SJCRH30 (cell line): ENCODE results near the gene BCS1L. TPM values are rescaled to one million over a fixed set of nuclear protein-coding genes. Genes with fewer than 3 reads are reported as not detected.

Source experiments
- DNase-seq, 2 experiments: peaks; one replicate each; pipeline ENCODE4 v3.0.0-alpha.2; 2015 to 2020
- H3K27ac ChIP-seq: fragments of 250-450 bp; sonication (Bioruptor Pico); 2 replicates; pipeline ENCODE4 v1.5.1; 2020; ENCODE audit warnings: mild to moderate bottlenecking, moderate library complexity
- H3K27me3 ChIP-seq: fragments of 250-450 bp; sonication (Bioruptor Pico); 2 replicates; pipeline ENCODE4 v1.5.1; 2020; ENCODE audit warnings: mild to moderate bottlenecking, moderate library complexity
- H3K36me3 ChIP-seq: fragments of 250-450 bp; sonication (Bioruptor Pico); 2 replicates; pipeline ENCODE4 v1.5.1; 2020; ENCODE audit warnings: mild to moderate bottlenecking, moderate library complexity
- H3K4me1 ChIP-seq: fragments of 250-450 bp; sonication (Bioruptor Pico); 2 replicates; pipeline ENCODE4 v1.5.1; 2020; ENCODE audit warnings: mild to moderate bottlenecking, moderate library complexity
- H3K4me3 ChIP-seq: fragments of 250-450 bp; sonication (Bioruptor Pico); 2 replicates; pipeline ENCODE4 v1.5.1; 2020; ENCODE audit warnings: mild to moderate bottlenecking, moderate library complexity
- H3K9me3 ChIP-seq: fragments of 250-450 bp; sonication (Bioruptor Pico); replicated peaks from 2 replicates; pipeline ENCODE4 v1.5.1; 2020; ENCODE audit warnings: mild to moderate bottlenecking, moderate library complexity
- total RNA-seq: library from RNA; depleted of rRNA; stranded (reverse); fragments of >200 nt; shearing (Covaris generic); gene quantifications from 2 replicates; pipeline ENCODE4 v1.2.3, GENCODE V29; 2014

BCS1L gene
- total RNA-seq, 1 experiment from 2014 or later = 33.7 TPM

DNA sequence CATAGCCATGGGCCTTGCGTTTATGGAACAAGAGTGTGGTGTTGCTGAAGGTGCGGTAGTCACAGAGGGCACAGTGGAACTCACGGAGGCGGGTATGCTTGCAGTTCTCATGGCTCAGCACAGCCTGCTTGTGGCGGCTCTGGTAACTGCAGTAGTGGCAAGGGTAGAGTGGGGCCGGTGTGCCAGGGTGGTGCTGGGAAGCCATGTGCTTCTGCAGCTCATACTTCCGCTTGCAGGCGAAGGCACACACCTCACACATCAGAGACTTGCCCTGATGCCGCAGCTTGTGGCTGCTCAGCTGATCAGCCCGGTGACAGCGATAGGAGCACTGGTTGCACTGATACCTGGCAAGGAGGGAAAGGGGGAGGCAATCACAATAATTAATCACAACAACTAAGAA is 14.8 kb upstream of the BCS1L start:
- no peaks in the 10 kb centered on the region for H3K4me1 ChIP-seq
- no peak overlapping the region for H3K27ac ChIP-seq

DNA sequence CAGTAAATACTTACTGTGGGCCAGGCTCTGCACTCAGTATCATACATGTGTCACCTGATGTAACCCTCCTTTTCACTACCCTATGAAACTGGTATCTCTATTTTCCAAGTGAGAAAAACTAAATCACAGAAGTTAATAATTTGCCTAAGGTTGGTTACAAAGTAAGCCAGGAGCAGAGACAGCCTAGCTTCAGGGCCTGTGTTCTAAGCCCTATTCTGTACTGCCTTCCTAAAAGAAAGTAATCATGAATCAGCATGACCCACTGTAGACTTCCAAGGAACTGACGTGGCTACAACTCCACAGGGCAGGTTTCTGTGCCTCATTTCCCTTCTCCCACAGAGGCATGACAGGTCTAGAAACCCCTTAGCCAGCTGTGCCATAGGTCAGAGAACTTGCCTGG is 14.4 kb upstream of the BCS1L start:
- H3K4me1 ChIP-seq = no peaks in the 10 kb centered on the region
- H3K4me3 ChIP-seq = no peak overlapping the region
- H3K36me3 ChIP-seq = peaks cover 49% of the 10 kb centered on the region
- no peak overlapping the region for H3K27ac ChIP-seq
- H3K9me3 ChIP-seq = no peaks in the 10 kb centered on the region
- no peak for DNase-seq
- no peaks in the 10 kb centered on the region for H3K27me3 ChIP-seq

More for the DNA sequence above, 14.8 kb upstream of the BCS1L start:
- H3K36me3 ChIP-seq = peaks cover 49% of the 10 kb centered on the region
- no peaks in the 10 kb centered on the region for H3K9me3 ChIP-seq
- no peak overlapping the region for H3K4me3 ChIP-seq
- H3K27me3 ChIP-seq = no peaks in the 10 kb centered on the region
- no peak for DNase-seq

DNA sequence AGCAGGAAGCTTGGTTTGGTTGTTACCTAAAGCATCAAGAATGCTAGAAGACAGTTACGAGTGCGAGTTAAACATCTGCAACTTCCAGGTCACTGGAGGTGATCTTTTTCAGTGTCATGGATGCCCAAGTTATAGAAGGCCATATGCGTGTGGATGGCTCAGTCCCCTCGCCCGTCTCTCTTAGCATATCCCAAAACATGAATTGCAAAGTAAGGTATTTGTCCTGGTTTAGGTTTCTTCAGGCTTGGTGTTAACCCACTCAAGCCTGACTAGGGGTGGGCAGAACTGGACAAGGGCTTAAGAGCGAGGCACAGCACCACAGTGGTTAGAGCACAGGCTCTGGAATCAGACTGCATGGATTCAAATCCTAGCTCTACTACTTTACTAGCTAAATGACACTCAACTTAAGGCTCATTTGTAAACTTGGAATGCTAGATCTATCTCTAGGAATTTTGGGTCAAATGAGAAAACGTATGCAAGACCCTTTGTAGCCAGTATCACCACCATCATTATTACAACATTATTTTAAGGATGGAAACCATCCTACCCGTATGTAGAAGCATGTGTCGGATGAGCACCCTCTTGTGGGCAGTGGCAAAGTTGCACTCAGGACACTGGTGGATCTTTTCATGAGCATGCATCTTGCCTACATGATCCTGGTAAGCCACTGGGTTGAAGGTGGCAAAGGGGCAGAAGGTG is 11.2 kb upstream of the BCS1L start:
- H3K4me1 ChIP-seq = no peaks in the 10 kb centered on the region

DNA sequence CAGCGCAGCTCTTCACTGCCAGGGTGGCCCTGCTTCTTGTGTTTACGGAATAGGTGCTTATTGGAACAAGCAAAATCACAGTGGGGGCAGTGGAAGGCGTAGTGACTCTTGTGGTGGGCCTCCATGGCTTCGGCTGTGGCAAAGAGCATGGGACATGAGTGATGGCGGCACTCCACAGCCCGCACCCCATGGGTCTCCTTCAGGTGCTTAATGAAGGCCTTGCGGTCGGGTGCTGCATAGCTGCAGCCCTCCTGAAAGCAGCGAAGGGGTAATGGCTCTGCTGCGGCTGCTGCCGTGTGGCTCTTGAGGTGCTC is 10.7 kb upstream of the BCS1L start:
- H3K4me3 ChIP-seq = no peak overlapping the region
- H3K4me1 ChIP-seq = no peaks in the 10 kb centered on the region
- peaks cover 55% of the 10 kb centered on the region for H3K36me3 ChIP-seq
- DNase-seq = no peak
- H3K27ac ChIP-seq = no peak overlapping the region
- no peaks in the 10 kb centered on the region for H3K27me3 ChIP-seq
- no peaks in the 10 kb centered on the region for H3K9me3 ChIP-seq

More for the DNA sequence above, 11.2 kb upstream of the BCS1L start:
- H3K27me3 ChIP-seq = no peaks in the 10 kb centered on the region
- H3K36me3 ChIP-seq = peaks cover 51% of the 10 kb centered on the region
- peak; percentile 49 to 81 for DNase-seq
- H3K4me3 ChIP-seq = no peak overlapping the region
- no peak overlapping the region for H3K27ac ChIP-seq
- H3K9me3 ChIP-seq = no peaks in the 10 kb centered on the region

DNA sequence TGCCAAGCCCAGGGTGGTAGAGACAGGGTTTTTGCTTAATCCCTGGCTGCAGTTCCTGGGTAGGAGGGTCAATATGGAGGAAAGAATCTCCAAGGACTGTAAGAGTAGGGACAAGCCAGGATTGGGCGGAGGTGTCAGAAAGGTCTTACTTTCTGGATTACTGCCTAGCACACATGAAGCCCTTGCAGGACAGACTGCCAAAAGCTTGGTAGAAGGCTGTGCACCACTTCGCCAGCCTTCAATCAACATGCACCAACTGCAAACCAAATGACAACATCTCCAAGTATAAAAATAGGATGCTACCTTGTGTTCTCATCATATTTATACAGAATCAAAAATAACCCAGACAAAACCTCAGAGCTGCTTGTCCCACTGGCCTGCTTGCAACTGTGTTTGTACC is 3.7 kb upstream of the BCS1L start:
- no peaks in the 10 kb centered on the region for H3K9me3 ChIP-seq
- H3K27me3 ChIP-seq = no peaks in the 10 kb centered on the region
- no peak overlapping the region for H3K4me3 ChIP-seq
- no peaks in the 10 kb centered on the region for H3K4me1 ChIP-seq
- H3K27ac ChIP-seq = no peak overlapping the region
- H3K36me3 ChIP-seq = peaks cover 25% of the 10 kb centered on the region; the same call in 1 of the 2 replicates
- DNase-seq = no peak

DNA sequence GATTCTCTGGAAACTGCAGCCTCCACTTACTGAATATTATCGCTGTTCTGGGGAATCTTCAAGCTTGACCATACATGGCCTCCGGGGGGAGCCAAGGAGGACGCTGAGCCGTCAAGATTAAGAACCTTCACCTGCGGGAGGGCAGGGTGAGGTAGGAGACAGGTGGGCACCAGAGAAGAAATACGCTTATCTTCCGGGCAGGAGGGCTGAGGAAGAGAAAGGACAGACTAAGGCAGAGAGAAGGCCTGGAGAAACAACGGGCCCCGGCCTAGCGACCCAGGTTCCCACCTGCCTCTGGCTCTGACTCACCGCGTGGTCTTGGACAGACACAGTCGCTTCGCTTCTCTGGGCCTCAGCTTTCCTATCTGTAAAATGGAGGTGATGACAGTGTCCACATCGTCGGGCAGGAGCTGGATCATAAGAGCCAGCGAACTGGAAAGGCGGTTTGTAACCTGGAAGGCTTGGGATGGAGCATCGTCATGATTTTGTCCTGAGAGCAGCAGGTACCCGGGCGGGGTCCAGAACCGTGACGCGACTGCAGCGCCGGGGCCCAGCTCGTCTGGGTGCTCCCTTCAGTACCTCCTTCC is 719 bp upstream of the BCS1L start:
- no peaks in the 10 kb centered on the region for H3K4me1 ChIP-seq
- peak overlapping the region; percentile 48 for H3K27ac ChIP-seq
- no peaks in the 10 kb centered on the region for H3K27me3 ChIP-seq
- H3K4me3 ChIP-seq = peak overlapping the region; percentile 74
- H3K36me3 ChIP-seq = peaks cover 10% of the 10 kb centered on the region
- DNase-seq = peak; percentile 32 to 49
- no peaks in the 10 kb centered on the region for H3K9me3 ChIP-seq

DNA sequence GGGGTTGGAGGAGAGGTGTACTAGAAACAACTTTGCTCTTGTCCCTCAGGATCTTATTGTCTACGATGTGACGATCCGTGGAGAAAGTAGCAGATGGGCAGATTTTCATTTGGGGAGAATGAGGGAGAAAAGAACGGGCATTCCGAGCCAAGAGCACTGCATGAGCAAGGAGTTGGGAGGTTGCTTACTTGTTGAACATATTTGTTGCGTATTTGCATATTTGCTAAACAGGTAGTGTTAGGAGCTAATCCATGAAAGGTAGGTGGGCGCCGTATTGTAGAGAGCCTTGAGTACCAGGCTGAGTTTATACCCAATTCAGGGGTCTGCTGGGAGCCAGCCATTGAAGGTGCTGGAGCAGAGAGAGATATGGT is 490 bp downstream of the BCS1L start:
- H3K27me3 ChIP-seq = no peaks in the 10 kb centered on the region
- H3K4me1 ChIP-seq = no peaks in the 10 kb centered on the region
- no peaks in the 10 kb centered on the region for H3K9me3 ChIP-seq
- DNase-seq = no peak
- peaks cover 16% of the 10 kb centered on the region for H3K36me3 ChIP-seq
- peak overlapping the region; percentile 48; the same call in 1 of the 2 replicates for H3K27ac ChIP-seq
- H3K4me3 ChIP-seq = peak overlapping the region; percentile 74

DNA sequence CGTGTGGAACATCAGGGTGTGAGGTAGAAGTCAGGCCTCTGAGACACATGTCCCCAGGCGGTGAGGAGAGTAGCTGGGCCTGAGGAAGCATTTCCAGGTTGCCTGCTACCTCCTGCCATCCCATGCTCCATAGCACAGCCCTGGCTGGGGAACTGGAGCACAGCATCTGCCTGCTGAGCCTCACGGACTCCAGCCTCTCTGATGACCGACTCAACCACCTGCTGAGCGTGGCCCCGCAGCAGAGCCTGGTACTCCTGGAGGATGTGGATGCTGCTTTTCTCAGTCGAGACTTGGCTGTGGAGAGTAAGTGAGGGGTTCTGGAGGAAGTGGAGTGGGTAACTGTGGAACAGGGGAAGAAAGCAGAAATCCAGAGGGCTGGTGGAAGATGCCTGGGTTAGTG is 2.9 kb downstream of the BCS1L start:
- H3K27me3 ChIP-seq = no peaks in the 10 kb centered on the region
- H3K36me3 ChIP-seq = peaks cover 25% of the 10 kb centered on the region
- H3K27ac ChIP-seq = no peak overlapping the region
- no peak for DNase-seq
- H3K4me1 ChIP-seq = no peaks in the 10 kb centered on the region
- no peaks in the 10 kb centered on the region for H3K9me3 ChIP-seq
- H3K4me3 ChIP-seq = no peak overlapping the region

DNA sequence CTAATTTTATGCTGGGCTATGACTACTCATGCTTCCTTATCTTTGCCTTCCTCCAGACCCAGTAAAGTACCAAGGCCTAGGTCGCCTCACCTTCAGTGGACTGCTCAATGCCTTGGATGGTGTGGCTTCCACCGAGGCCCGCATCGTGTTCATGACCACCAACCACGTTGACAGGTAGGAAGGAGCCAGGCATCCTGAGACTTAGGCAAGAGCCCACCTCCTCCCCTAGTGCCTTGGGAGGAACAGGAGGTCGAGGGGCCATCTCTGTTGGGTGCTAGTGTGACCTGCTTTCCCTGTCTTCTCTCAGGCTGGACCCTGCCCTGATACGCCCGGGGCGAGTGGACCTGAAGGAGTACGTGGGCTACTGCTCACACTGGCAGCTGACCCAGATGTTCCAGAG is 3.3 kb downstream of the BCS1L start:
- Histone ChIP-seq H3K27me3 (no peaks in the 10 kb centered on the region), H3K4me1 (no peaks in the 10 kb centered on the region), H3K4me3 (no peak overlapping the region), H3K9me3 (no peaks in the 10 kb centered on the region), H3K36me3 (peaks cover 22% of the 10 kb centered on the region), H3K27ac (no peak overlapping the region)
- DNase-seq = no peak

DNA sequence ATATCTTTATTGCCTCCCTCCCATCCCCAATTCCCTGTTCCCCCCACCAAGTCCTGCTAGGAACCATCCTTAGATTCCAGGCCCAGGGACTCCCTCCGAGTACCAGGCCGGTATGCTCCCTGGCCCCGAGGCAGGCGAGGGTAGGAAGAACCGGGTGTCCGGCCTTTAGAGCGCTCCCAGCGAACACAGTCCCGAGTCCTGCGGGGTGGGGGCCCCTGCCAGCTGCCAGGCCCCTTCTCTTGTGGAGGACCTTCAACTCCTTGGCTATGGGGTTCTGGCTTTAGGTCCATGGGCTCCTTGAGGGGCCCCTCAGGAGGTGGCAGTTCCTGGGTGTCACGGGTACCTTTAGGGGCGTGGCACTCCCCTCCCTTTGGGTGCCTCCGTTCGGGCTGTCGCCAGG is 4.4 kb downstream of the BCS1L start:
- Histone ChIP-seq H3K9me3 (no peaks in the 10 kb centered on the region), H3K4me1 (no peaks in the 10 kb centered on the region), H3K27me3 (no peaks in the 10 kb centered on the region), H3K4me3 (no peak overlapping the region), H3K27ac (no peak overlapping the region), H3K36me3 (peaks cover 21% of the 10 kb centered on the region)
- no peak for DNase-seq

DNA sequence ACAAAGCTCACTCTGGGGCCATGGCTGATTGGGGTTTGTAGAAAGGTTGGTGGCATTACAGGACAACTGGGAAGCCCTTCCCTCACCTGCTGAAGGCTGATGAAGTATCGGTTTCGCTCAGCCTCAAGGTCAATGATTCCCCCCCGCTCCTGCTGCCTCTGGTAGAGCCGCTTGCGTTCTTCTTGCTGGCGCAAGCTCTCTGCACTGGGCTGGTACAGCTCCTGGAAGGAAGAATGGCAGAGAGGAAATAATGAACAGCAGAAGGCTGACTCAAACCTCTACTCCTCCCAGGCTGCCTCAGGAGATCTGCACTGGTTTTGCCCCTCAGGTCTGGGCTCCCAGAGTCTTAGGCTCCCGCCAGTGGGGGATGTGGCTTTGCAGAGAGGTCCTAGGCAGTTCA is 5.2 kb downstream of the BCS1L start:
- no peak for DNase-seq
- Histone ChIP-seq H3K27me3 (no peaks in the 10 kb centered on the region), H3K27ac (no peak overlapping the region), H3K9me3 (no peaks in the 10 kb centered on the region), H3K36me3 (peaks cover 21% of the 10 kb centered on the region), H3K4me1 (no peaks in the 10 kb centered on the region), H3K4me3 (no peak overlapping the region)

DNA sequence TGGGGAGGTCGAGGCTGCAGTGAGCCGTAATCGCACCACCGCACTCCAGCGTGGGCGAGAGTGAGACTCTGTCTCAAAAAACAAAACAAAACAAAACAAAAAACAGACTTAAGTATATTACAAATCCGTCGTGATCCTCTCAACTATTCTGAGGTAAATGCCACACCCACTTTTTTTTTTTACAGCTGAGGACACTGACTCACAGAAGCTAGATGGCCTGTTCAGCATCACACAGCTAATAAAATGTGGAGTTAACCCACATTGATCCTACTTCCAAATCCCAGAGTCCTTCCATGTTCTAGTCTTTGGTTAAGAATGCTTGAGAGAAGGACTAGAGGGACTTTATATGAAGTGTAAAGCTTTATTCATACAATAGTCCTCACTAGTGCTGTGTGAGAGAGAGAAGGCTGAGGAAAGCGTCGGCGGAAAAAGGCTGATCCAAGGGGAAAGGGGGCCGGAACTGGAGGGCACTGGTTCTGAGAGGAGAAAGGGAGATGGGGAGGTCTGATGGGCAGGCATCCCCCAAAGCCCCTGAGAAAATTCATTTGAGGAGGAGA is 11.7 kb downstream of the BCS1L start:
- Histone ChIP-seq H3K4me3 (peak overlapping the region; percentile 70), H3K36me3 (peaks cover 4% of the 10 kb centered on the region), H3K4me1 (peaks cover 6% of the 10 kb centered on the region), H3K27ac (peak overlapping the region; percentile 76), H3K9me3 (no peaks in the 10 kb centered on the region), H3K27me3 (no peaks in the 10 kb centered on the region)
- no peak for DNase-seq

DNA sequence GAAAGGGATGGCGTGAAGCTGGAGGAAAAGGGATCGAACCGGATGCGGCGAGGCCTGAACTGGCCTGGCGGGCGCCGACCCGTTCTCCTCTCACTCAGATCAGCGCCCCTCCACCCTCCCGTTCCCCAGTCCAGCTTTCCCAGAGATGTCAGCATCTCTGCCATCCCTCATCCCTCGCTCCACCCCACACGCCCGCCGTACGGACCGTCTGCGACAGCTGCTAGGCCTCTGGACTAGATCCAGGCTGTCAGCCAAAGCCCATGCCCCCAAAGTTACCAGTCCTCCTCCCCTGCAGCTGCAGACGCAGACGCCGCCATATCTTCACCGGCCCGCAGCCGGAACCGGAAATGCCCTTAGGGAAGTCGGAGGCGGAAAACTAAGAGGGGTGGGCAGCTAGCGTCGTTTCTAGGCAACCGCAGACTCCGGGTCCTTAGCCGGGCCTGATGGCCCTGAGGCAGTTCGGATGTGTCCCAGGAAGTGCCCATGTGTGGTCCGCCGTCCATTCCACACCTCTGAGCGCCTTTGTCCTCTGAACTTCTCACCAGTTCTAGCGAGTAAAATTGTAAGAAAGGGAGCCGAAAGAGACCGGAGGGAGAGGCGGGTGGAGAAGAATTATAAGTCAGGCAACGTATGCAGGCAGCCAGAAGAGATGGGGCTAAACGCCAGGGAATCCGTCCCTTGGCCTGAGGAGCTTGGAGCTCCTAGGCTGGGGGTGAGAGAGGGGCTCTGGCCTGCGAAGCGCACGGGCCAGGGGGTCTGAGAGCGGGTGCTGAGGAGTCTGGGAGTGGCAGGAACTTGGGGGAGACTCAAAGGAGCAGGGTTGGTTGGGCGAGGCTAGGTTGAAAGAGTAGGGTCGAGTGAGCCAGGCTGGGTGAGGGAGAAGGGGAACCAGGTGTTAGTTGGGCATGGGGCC is 12.4 kb downstream of the BCS1L start, which contains the start of the genes RNF25 and STK36:
Gene RNF25, minus strand, starts transcription at position 349 of the 913 bp plus-strand sequence. Its CDS starts 32 bp downstream, at position 317.
Gene STK36, plus strand, starts transcription at position 433 of the 913 bp plus-strand sequence. CDS start 744 bp downstream, outside the sequence.
- peak within 1 kb of the TSS; percentile 70 for H3K4me3 ChIP-seq
- no peaks in the 10 kb centered on the region for H3K9me3 ChIP-seq
- no peaks in the 10 kb centered on the region; the same call in 1 of the 2 replicates for H3K36me3 ChIP-seq
- no peaks in the 10 kb centered on the region for H3K27me3 ChIP-seq
- peak within 1 kb of the TSS; percentile 76 for H3K27ac ChIP-seq
- peaks cover 6% of the 10 kb centered on the region for H3K4me1 ChIP-seq
- DNase-seq = peak; percentile 93 to 94

DNA sequence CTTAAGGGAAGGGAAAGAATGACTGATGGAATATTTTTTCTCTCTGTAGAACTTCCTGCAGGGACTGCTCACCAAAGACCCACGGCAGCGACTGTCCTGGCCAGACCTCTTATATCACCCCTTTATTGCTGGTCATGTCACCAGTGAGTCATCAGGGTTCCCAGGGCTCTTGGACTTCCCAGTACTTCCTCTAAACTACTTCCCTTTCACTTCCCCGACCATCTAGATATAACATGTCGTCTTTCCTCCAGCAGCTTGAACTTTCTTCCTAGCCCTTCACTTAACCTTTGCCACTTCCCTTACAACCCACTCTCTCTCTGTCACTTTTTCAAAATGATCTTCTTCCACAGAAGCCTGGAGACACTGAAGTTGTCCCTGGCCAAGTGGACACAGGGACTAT is 19.6 kb downstream of the BCS1L start:
- Histone ChIP-seq H3K36me3 (no peaks in the 10 kb centered on the region), H3K9me3 (no peaks in the 10 kb centered on the region), H3K27me3 (no peaks in the 10 kb centered on the region), H3K4me3 (no peak overlapping the region), H3K27ac (no peak overlapping the region), H3K4me1 (no peaks in the 10 kb centered on the region)
- DNase-seq = no peak

DNA sequence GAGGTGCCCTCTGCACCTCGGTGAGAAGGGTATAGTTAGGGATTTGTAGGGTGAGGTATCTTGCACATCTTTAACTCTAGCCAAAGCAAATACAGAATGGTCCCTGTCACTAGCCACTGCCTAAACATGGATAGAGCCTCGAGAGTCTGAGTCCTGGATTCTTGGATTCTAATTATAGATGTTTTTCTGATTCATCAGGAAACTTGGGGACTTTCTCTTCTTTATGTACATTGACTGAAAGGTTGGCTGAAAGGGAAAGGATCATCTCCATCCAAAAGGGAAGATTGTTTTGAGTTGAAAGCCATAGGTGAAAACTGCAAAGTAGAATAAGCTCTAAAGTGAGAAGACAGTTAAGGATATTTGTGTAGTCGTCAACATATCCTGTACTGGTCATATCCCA is 20.6 kb downstream of the BCS1L start:
- DNase-seq = no peak
- Histone ChIP-seq H3K27me3 (no peaks in the 10 kb centered on the region), H3K27ac (no peak overlapping the region), H3K36me3 (no peaks in the 10 kb centered on the region), H3K9me3 (no peaks in the 10 kb centered on the region), H3K4me3 (no peak overlapping the region), H3K4me1 (no peaks in the 10 kb centered on the region)
